ENCODE data around the gene FOXJ2. TPM values are rescaled to one million over a fixed set of nuclear protein-coding genes. Genes with fewer than 3 reads are reported as not detected.
"Not testable (repeated sequence)": the region's sequence is repeated elsewhere in the genome, so short reads cannot be mapped to it uniquely, and the experiment has no call there.

The FOXJ2 gene
- total RNA-seq, 4 donors from 2014 or later = 18.3 to 28.1 (median 25.0) TPM

DNA sequence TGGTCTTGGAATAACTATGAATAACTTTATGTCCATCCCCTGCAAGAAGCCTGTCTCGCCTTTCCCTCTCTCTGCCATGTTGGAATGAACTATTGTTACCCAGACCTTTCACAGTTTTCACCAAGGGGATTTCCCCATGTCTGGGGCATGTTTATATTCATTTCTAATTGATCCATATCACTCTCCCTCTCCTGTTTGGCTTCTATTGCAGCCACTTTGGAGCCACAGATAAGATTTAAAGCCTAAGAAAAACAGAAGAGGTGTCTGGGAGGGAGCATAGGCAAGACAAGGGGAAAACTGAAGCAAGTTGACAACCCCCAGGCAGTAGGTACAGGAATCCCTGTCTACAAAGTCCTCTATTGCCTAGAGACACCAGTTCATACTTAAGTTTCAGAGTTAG is 41.0 kb upstream of the FOXJ2 start:
- TF ChIP-seq POLR2A (IDR thresholded peaks at IDR 0.05) = no peak
- Histone ChIP-seq H3K27ac (no peak overlapping the region), H3K36me3 (no peaks in the 10 kb centered on the region), H3K27me3 (no peaks in the 10 kb centered on the region), H3K9me3 (no peaks in the 10 kb centered on the region), H3K4me1 (peaks cover 7% of the 10 kb centered on the region), H3K4me3 (no peak overlapping the region)
- 82% methylated on average over 1 of the region's 1 CpG for WGBS
- DNase-seq (ENCODE audit: low spot score in 2 of 2) = no peak

- Histone ChIP-seq H3K36me3 (no peaks in the 10 kb centered on the region), H3K27ac (peak overlapping the region; percentile 47), H3K9me3 (no peaks in the 10 kb centered on the region), H3K27me3 (no peaks in the 10 kb centered on the region), H3K4me3 (no peak overlapping the region), H3K4me1 (peaks cover 7% of the 10 kb centered on the region)
- DNase-seq (ENCODE audit: low spot score in 2 of 2) = no peak
- 50% methylated on average over 7 of the region's 7 CpGs for WGBS
- TF ChIP-seq EP300 (IDR thresholded peaks at IDR 0.05) = no peak
- no peak for TF ChIP-seq CTCF (IDR thresholded peaks at IDR 0.05)
- TF ChIP-seq POLR2AphosphoS5 (IDR thresholded peaks at IDR 0.05) = no peak
- no peak for TF ChIP-seq POLR2A (IDR thresholded peaks at IDR 0.05)
Measured at GRCh38 chr12:7994731-7995205, 37.7 kb upstream of the FOXJ2 start.

- no peak overlapping the region for H3K4me3 ChIP-seq
- no peaks in the 10 kb centered on the region for H3K27me3 ChIP-seq
- peak overlapping the region; percentile 47 for H3K27ac ChIP-seq
- no peaks in the 10 kb centered on the region for H3K36me3 ChIP-seq
- peaks cover 7% of the 10 kb centered on the region for H3K4me1 ChIP-seq
- 35% methylated on average over 9 of the region's 9 CpGs for WGBS
- TF ChIP-seq CTCF (IDR thresholded peaks at IDR 0.05) = peak; percentile 67 to 78
- TF ChIP-seq POLR2A (IDR thresholded peaks at IDR 0.05) = no peak
- H3K9me3 ChIP-seq = no peaks in the 10 kb centered on the region
- peak; percentile 91 for DNase-seq (ENCODE audit: low spot score in 2 of 2)
Measured at GRCh38 chr12:7995266-7995963, 37.1 kb upstream of the FOXJ2 start.

DNA sequence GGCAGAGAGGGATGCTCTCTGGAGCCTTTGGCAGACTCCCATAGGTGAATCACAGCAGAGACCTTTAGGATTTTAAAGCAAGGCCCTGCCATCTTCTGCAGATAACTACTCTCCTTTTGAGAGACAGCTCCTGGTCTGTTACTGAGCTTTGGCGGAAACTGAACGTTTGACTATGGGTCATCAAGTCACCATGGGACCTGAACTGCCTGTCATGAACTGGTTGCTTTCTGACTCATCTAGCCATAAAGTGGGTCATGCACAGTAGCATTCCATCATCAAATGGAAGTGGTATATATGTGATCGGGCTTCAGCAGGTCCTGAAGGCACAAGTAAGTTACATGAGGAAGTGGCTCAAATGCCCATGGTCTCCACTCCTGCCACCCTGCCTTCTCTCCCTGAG is 31.7 kb upstream of the FOXJ2 start:
- WGBS = 93% methylated on average over 3 of the region's 3 CpGs
- not testable (repeated sequence) for H3K4me1 ChIP-seq; H3K36me3 ChIP-seq; H3K4me3 ChIP-seq; DNase-seq (ENCODE audit: low spot score in 2 of 2); H3K9me3 ChIP-seq; H3K27ac ChIP-seq; H3K27me3 ChIP-seq

GRCh38 chr12:8001496-8001895 is 31.0 kb upstream of the FOXJ2 start:
- not testable (repeated sequence) for H3K4me1 ChIP-seq; H3K9me3 ChIP-seq; H3K27ac ChIP-seq; H3K27me3 ChIP-seq; H3K36me3 ChIP-seq; DNase-seq (ENCODE audit: low spot score in 2 of 2); H3K4me3 ChIP-seq
- 77% methylated on average over 3 of the region's 4 CpGs for WGBS

DNA sequence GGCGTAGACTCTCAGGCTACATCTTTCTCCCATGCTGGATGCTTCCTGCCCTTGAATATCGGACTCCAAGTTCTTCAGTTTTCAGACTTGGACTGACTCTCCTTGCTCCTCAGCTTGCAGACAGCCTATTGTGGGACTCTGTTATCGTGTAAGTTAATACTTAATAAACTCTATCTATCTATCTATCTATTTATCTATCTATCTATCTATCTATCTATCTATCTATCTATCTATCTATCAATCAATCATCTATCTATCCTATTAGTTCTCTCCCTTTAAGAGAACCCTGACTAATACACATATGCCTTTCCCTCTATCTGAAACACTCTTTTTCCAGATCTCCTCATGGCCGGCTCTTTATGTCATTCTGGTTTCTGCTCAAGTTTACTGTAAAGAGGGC is 27.6 kb upstream of the FOXJ2 start:
- not testable (repeated sequence) for H3K4me3 ChIP-seq; H3K36me3 ChIP-seq; DNase-seq (ENCODE audit: low spot score in 2 of 2); H3K27ac ChIP-seq; H3K27me3 ChIP-seq; H3K4me1 ChIP-seq; H3K9me3 ChIP-seq
- 92% methylated on average over 4 of the region's 4 CpGs for WGBS

DNA sequence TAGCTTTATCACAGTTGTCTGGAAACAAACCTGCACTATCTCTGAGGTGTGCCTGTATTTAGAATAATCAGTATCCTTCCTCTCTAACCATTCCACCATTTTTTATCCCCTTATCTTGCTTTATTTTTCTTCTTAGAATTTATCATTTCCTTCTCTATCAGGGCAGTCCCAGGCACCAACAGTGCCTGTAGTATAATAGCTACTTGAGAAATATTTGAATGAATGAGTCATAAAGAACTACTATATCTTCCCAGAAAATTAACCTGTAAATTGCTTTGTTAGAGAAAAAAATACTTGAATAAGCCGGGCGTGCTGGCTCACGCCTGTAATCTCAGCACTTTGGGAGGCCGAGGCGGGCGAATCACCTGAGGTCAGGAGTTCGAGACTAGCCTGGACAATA is 21.2 kb upstream of the FOXJ2 start:
- no peak for DNase-seq (ENCODE audit: low spot score in 2 of 2)
- 55% methylated on average over 7 of the region's 7 CpGs for WGBS
- H3K27ac ChIP-seq = no peak overlapping the region
- no peak overlapping the region for H3K4me3 ChIP-seq
- H3K36me3 ChIP-seq = no peaks in the 10 kb centered on the region
- no peaks in the 10 kb centered on the region for H3K9me3 ChIP-seq
- peaks cover 27% of the 10 kb centered on the region for H3K27me3 ChIP-seq
- no peak for TF ChIP-seq POLR2A (IDR thresholded peaks at IDR 0.05)
- TF ChIP-seq EP300 (IDR thresholded peaks at IDR 0.05) = no peak
- no peak for TF ChIP-seq POLR2AphosphoS5 (IDR thresholded peaks at IDR 0.05)
- TF ChIP-seq CTCF (IDR thresholded peaks at IDR 0.05) = no peak
- no peaks in the 10 kb centered on the region for H3K4me1 ChIP-seq
